ENCODE measurements around the gene SDC4.

Gene SDC4

DNA sequence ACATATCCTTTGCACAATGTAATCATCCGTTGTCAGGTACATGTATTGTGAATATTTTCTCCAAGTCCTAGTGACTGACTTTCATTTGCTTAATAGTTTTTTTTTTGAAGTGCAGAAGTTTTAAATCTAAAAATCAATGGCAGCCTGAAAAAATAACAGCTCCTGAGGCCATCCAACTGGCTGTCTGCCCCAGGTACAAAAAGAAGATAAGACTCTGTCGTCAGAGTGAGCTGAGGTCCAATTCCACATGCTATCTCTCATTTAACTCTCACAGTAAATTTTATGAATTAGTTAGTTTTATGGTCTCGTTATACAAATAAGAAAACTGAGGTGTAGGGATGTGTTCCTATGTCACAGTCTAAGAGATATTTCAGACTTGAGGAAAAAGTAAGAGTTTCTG, 72.9 kb downstream of the SDC4 start:
- Histone ChIP-seq H3K36me3 (ENCODE audit: control insufficient read depth in 1 of 2, insufficient read depth in 2 of 2, low read length in 2 of 2) (no peaks in the 10 kb centered on the region), H3K4ac (ENCODE audit: low read depth, low read length) (no peak overlapping the region), H4K91ac (ENCODE audit: low read depth, low read length) (no peak overlapping the region), H3K9me3 (ENCODE audit: insufficient read depth, low read depth, low read length) (no peaks in the 10 kb centered on the region), H2BK120ac (ENCODE audit: insufficient read depth, low read length, poor library complexity) (no peak overlapping the region), H3K18ac (ENCODE audit: low read length) (no peak overlapping the region), H4K12ac (ENCODE audit: low read depth, low read length) (no peak overlapping the region), H3K23ac (ENCODE audit: low read length) (no peak overlapping the region), H3K14ac (ENCODE audit: low read length) (no peak overlapping the region), H2BK12ac (ENCODE audit: low read length) (no peak overlapping the region), H3K27ac (ENCODE audit: low read depth, low read length) (no peak overlapping the region), H3K4me2 (ENCODE audit: low read length) (no peak overlapping the region), H3K4me1 (ENCODE audit: control insufficient read depth in 1 of 2, insufficient read depth in 2 of 2, low read length in 2 of 2) (no peaks in the 10 kb centered on the region), H2BK5ac (ENCODE audit: low read depth, low read length, poor library complexity) (no peak overlapping the region), H3K4me3 (ENCODE audit: low read depth, low read length) (no peak overlapping the region), H3K79me2 (ENCODE audit: control insufficient read depth, insufficient read depth, low read length, poor library complexity) (no peaks in the 10 kb centered on the region), H4K8ac (ENCODE audit: low read depth, low read length) (no peak overlapping the region), H2AK5ac (ENCODE audit: low read length) (no peak overlapping the region), H3K9ac (ENCODE audit: low read length) (no peak overlapping the region), H2AFZ (ENCODE audit: insufficient read depth, low read length, poor library complexity) (no peak overlapping the region), H3K27me3 (ENCODE audit: insufficient read depth, low read length) (no peaks in the 10 kb centered on the region), H3K79me1 (ENCODE audit: low read length) (no peaks in the 10 kb centered on the region)
- no CpG with 5 or more reads among the region's 3 CpGs for WGBS (ENCODE audit: extremely low coverage, insufficient coverage, insufficient read length)
- DNase-seq, result no peak
